Cerebellar cortex (tissue), 1 donor: ENCODE data around the gene C12orf75.

Experiments used
- DNase-seq: peaks from one replicate; pipeline ENCODE4 v3.0.0-alpha.2; 2015; ENCODE audit warnings: low spot score

Gene C12orf75

DNA sequence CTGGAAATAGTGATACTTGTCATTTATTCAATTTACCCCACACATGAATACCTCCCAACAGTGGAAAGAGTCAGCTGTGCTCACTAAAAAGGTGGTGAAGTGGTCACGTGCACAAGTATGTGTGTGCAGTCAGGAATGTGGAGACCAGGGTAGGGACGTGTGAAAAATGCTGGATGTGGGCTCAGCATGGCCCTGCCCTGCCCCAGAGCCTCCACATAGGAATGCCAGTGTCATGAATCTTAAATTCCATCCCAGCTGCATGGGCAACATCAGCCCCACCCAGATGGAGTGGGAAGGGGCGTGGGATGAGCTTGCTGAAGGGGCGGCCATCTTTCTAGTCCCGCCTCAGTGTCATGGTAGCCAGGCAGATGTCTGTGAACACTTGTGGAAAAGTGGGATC is 87.7 kb downstream of the C12orf75 start:
- no peak for DNase-seq

- no peak for DNase-seq
Observed at GRCh38 chr12:105418821-105419291, 88.4 kb downstream of the C12orf75 start.

DNA sequence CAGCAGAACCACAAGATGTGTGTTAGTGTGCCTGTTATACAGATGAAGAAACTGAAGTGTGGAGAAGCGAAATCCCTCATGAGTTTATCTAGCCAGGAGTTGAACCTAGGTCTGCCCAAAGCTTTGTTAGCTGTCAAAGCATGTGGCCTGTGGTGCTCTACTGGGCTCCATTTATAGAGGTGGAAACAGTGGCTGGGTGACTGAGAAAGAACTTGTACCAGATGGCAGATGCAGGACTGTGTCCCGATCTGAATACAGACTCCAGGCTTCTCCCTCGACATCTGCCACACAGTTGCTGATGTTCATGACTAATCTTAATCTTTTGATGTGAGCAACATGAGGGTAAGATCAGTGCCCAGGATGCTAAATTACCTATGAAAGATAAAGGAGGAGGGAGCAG is 89.1 kb downstream of the C12orf75 start:
- DNase-seq: no peak

- no peak for DNase-seq
Observed at GRCh38 chr12:105420046-105420445, 89.6 kb downstream of the C12orf75 start.

- DNase-seq: peak; percentile 89
Observed at GRCh38 chr12:105420659-105421240, 90.3 kb downstream of the C12orf75 start.
